HEK293T (cell line): Measurements from ENCODE around the gene UBE2I.

ENCODE experiments used
- CTCF ChIA-PET: fragments of 350-600 bp; formaldehyde crosslinking; extraction: SDS; loops from one replicate; lab custom pipeline; 2021; ENCODE audit warnings: antibody characterized with exemption, inconsistent platforms; lab: Yijun Ruan, JAX
- POLR2A ChIA-PET: fragments of 350-600 bp; formaldehyde crosslinking; extraction: SDS; loops from one replicate; lab custom pipeline; 2020; ENCODE audit warnings: antibody characterized with exemption, inconsistent platforms; lab: Yijun Ruan, JAX
- DNase-seq: peaks from one replicate; pipeline ENCODE4 v3.0.0; 2012; ENCODE audit warnings: mixed read lengths; ENCODE audit errors: extremely low spot score
- ARNT ChIP-seq: fragments of 450-650 bp; IDR thresholded peaks from 2 replicates; pipeline ENCODE4 v1.6.1; 2017; ENCODE audit warnings: mild to moderate bottlenecking
- BHLHE40 ChIP-seq: fragments of 450-650 bp; IDR thresholded peaks from 2 replicates; pipeline ENCODE4 v1.6.1; 2016; ENCODE audit warnings: mild to moderate bottlenecking, moderate library complexity, borderline replicate concordance
- CTBP1 ChIP-seq: fragments of 450-650 bp; IDR thresholded peaks from 2 replicates; pipeline ENCODE4 v1.6.1; 2016; ENCODE audit warnings: borderline replicate concordance
- ELF4 ChIP-seq: fragments of 450-650 bp; IDR thresholded peaks from 2 replicates; pipeline ENCODE4 v1.6.1; 2017; ENCODE audit warnings: antibody characterized with exemption
- FOXA1 ChIP-seq: fragments of 450-650 bp; IDR thresholded peaks from 2 replicates; pipeline ENCODE4 v1.6.1; 2016; ENCODE audit warnings: mild to moderate bottlenecking
- FOXK2 ChIP-seq: fragments of 450-650 bp; IDR thresholded peaks from 2 replicates; pipeline ENCODE4 v1.6.1; 2016; ENCODE audit warnings: mild to moderate bottlenecking
- FOXM1 ChIP-seq: fragments of 450-650 bp; IDR thresholded peaks from 2 replicates; pipeline ENCODE4 v1.6.1; 2017; ENCODE audit warnings: mild to moderate bottlenecking, borderline replicate concordance
- HDGF ChIP-seq: fragments of 450-650 bp; IDR thresholded peaks from 2 replicates; pipeline ENCODE4 v1.6.1; 2017; ENCODE audit warnings: antibody characterized with exemption, borderline replicate concordance
- L3MBTL2 ChIP-seq: fragments of 450-650 bp; conservative IDR thresholded peaks from 2 replicates; pipeline ENCODE4 v1.6.1; 2016; ENCODE audit warnings: mild to moderate bottlenecking
- LEF1 ChIP-seq: fragments of 450-650 bp; IDR thresholded peaks from 2 replicates; pipeline ENCODE4 v1.6.1; 2017; ENCODE audit warnings: mild to moderate bottlenecking, borderline replicate concordance
- NFRKB ChIP-seq: fragments of 450-650 bp; IDR thresholded peaks from 2 replicates; pipeline ENCODE4 v1.6.1; 2016; ENCODE audit warnings: mild to moderate bottlenecking, moderate library complexity
- PKNOX1 ChIP-seq: fragments of 450-650 bp; IDR thresholded peaks from 2 replicates; pipeline ENCODE4 v1.6.1; 2016
- SP1 ChIP-seq: fragments of 450-650 bp; IDR thresholded peaks from 2 replicates; pipeline ENCODE4 v1.6.1; 2017
- SUZ12 ChIP-seq: fragments of 450-650 bp; IDR thresholded peaks from 2 replicates; pipeline ENCODE4 v1.6.1; 2016; ENCODE audit warnings: mild to moderate bottlenecking
- TARDBP ChIP-seq: fragments of 450-650 bp; IDR thresholded peaks from 2 replicates; pipeline ENCODE4 v1.6.1; 2016
- ZNF384 ChIP-seq: fragments of 450-650 bp; IDR thresholded peaks from 2 replicates; pipeline ENCODE4 v1.6.1; 2016

UBE2I gene

DNA sequence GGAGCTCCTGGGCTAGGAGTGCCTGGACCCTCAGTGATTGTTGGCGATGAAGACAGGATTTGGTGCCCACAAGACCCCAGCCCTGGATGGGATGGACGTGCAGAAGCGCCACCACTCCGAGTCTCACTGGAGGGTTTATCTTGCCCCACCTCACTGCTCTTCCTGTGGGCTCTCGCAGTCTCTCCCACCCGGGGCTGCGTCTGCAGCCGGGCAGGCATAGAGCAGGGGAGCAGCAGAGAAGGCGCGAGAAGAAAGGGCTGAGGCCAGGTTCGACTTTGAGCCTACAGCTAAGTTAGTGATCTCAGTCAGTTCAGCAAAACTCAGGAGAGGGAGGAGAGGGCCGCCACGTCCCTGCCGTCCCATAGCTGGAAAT lies 6.6 kb downstream of the UBE2I start:
- POLR2A ChIA-PET, result interaction anchor here (1.4 kb wide), 1 partner anchor 10 kb away, joined by 4 read pairs; no protein-coding TSS in a partner anchor
- CTCF ChIA-PET, result no interaction called here
- no peak for DNase-seq
- no peak for TF ChIP-seq HDGF
- TF ChIP-seq FOXA1, result no peak
- no peak for TF ChIP-seq NFRKB
- no peak for TF ChIP-seq LEF1
- no peak for TF ChIP-seq TARDBP
- TF ChIP-seq FOXK2, result no peak
- TF ChIP-seq SP1, result no peak
- TF ChIP-seq ELF4, result no peak
- TF ChIP-seq L3MBTL2, result no peak

- ChIA-PET CTCF (no interaction called here), POLR2A (no interaction called here)
- TF ChIP-seq L3MBTL2 (no peak), FOXM1 (no peak), CTBP1 (no peak), HDGF (no peak), ZNF384 (no peak)
- DNase-seq, result no peak
These were observed 8.2 kb downstream of the UBE2I start for GRCh38 chr16:1317479-1318267.

GRCh38 chr16:1318268-1318545 lies 8.8 kb downstream of the UBE2I start:
- no peak for DNase-seq
- CTCF ChIA-PET, result no interaction called here
- no peak for TF ChIP-seq BHLHE40
- TF ChIP-seq SP1, result no peak
- TF ChIP-seq SUZ12, result no peak
- no peak for TF ChIP-seq FOXA1
- no peak for TF ChIP-seq PKNOX1
- no peak for TF ChIP-seq ZNF384
- no peak for TF ChIP-seq FOXM1
- no peak for TF ChIP-seq L3MBTL2
- no peak for TF ChIP-seq TARDBP
- no peak for TF ChIP-seq NFRKB
- no peak for TF ChIP-seq HDGF
- TF ChIP-seq FOXK2, result no peak
- no peak for TF ChIP-seq ARNT
- TF ChIP-seq ELF4, result no peak
- no peak for TF ChIP-seq CTBP1
- no peak for TF ChIP-seq LEF1
- POLR2A ChIA-PET, result no interaction called here

GRCh38 chr16:1319041-1319440 lies 9.6 kb downstream of the UBE2I start:
- ChIA-PET POLR2A (no interaction called here), CTCF (no interaction called here)
- no peak for DNase-seq
- no peak for TF ChIP-seq FOXM1

- DNase-seq, result no peak
- ChIA-PET POLR2A (interaction anchor here (0.8 kb wide), 1 partner anchor 11 kb away, joined by 3 read pairs; the partner anchor contains the start of gene UBE2I), CTCF (no interaction called here)
- TF ChIP-seq TARDBP (no peak), LEF1 (no peak), FOXA1 (no peak), FOXK2 (no peak), ARNT (no peak), NFRKB (no peak), ELF4 (no peak), FOXM1 (no peak), SP1 (no peak), SUZ12 (no peak), ZNF384 (no peak), CTBP1 (no peak), HDGF (no peak)
These were observed 10.7 kb downstream of the UBE2I start for GRCh38 chr16:1320097-1320496.

- no peak for TF ChIP-seq L3MBTL2
- no peak for TF ChIP-seq PKNOX1
- TF ChIP-seq FOXM1, result no peak
- no peak for TF ChIP-seq LEF1
- no peak for TF ChIP-seq ELF4
- TF ChIP-seq TARDBP, result no peak
- TF ChIP-seq BHLHE40, result no peak
- no peak for TF ChIP-seq CTBP1
- no peak for TF ChIP-seq NFRKB
- TF ChIP-seq ZNF384, result no peak
- TF ChIP-seq SUZ12, result no peak
- no peak for TF ChIP-seq FOXA1
- no peak for TF ChIP-seq SP1
- no peak for TF ChIP-seq ARNT
- no peak for TF ChIP-seq FOXK2
- no peak for DNase-seq
- ChIA-PET CTCF (no interaction called here), POLR2A (interaction anchor here (0.8 kb wide), 1 partner anchor 11 kb away, joined by 3 read pairs; the partner anchor contains the start of gene UBE2I)
These were observed 11.3 kb downstream of the UBE2I start for GRCh38 chr16:1320658-1321240.

- ChIA-PET CTCF (no interaction called here), POLR2A (no interaction called here)
- DNase-seq, result no peak
- no peak for TF ChIP-seq ZNF384
- TF ChIP-seq PKNOX1, result no peak
These were observed 13.0 kb downstream of the UBE2I start for GRCh38 chr16:1322407-1322806.
